Femur (tissue), 1 donor: Measurements from ENCODE around the gene HEATR3.
"Not testable (repeated sequence)": the region's sequence is repeated elsewhere in the genome, so short reads cannot be mapped to it uniquely, and the experiment has no call there.

Experiments
- DNase-seq: peaks from one replicate; pipeline ENCODE4 v3.0.0-alpha.2; 2017

HEATR3 gene

DNA sequence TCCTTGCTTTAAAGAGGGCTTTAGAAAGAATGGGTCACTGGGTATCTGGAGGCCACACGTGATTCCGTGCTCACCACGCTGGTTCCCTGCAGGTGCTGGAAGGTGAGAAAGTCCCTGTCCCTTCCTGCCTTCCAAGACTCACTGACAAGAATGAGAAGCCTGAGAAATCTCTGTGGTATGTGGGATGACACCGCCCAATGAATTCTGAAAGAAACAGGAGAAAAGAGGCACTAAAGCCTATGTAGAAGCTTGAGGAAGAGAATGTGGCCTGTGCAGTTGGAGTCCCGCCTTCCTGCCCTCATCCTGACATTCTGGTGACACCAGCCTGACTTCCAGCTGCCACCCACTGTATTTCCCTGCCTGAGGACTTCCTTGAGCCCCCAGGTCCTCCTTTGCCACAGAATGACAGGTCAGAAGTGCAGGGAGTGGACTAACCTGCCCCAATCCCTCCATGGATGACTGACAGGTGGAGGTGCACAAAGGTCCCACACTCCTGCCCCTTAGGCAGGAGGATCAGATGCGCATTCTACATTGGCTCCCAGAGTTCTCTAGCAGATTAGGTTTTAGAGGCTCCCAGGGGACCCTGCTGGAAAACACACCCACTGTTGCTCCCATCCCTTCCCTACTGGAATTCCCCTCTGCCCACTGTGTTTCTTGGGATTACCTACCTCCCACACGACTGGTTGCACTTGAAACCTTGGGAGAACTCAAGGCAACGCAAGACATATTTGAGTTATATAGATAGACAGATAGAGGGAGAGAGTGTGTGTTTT, 48.8 kb downstream of the HEATR3 start:
- no peak for DNase-seq

DNA sequence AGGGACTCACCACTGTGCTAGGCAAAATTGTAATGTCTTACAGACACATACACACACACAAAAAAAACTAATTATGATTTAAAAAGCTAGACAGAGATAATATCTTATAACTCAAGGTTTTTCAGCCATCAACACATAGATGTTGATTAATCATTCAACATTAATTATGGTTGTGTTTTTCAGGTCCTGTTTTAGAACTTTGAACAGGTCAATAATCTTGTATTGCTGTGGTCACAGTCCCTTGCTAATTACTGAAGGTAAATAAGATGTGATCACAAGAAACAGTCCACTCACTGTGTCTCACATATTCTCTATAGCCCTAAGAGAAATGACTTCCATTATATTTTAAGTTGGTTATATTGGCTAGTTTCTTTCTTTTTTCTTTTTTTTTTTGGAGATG, 54.9 kb downstream of the HEATR3 start:
- no peak for DNase-seq

DNA sequence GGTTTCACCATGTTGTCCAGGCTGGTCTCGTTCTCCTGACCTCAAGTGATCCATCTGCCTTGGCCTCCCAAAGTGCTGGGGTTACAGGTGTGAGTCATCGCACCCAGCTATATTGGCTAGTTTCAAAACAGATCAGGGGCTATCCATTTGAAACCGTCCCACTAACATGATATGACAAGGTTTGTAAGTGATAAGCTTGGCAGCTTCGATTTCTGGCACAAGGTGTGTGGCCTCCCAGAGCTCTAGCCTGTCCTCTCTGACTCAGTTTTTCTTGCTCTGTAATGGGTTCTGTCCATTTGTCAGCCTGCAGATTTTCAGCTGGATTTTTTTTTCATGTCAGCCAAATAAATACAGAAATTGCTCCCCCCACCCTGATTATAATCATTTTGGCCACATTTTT, 55.5 kb downstream of the HEATR3 start:
- no peak for DNase-seq

DNA sequence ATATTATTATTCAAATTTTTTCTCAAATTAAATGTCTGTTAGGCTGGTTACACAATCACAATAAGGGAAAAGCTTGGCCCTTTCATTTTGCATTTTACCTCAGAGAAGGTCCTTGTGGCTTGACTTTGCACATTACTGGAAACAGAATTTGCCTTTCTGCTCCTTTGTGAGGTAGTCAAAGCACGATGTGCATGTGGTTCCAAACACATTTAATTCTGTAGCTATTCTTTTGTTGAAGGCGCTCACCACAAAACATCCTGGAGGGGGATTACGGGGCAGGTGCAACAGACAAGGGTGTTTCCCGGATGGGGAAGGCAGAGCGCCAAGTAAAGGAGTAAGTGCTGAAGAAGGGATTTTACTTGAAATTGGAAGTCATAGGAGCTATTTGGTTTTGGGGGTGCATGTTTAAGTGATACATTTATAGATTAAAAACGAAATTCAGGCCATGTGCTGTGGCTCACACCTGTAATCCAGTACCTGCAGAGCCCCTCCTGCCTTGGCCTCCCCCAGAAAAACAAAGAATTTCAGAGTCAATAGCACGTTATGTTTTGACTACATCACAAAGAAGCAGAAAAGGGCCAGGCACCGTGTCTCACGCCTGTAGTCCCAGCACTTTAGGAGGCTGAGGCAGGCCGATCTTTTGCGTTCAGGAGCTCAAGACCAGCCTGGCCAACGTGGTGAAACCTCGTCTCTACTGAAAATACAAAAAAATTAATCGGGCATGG, 56.1 kb downstream of the HEATR3 start:
- no peak for DNase-seq

DNA sequence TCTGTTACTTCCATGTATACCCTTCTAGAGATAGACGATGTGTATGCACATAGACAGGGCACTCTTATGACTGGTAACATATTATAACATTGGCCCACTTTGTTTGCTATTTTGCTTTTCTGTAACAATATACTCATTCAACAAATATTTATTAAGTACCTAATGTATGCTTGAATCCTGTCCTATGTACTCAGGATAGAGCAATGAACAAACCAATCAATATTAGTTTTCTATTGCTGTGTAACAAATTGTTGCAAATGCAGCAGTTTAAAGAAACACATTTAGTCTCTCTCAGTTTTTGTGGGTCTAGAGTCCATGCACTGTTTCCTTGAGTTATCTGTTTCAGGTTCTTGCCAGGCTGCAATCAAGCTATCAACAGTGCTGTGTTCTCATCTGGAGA, 57.6 kb downstream of the HEATR3 start:
- DNase-seq: no peak

DNA sequence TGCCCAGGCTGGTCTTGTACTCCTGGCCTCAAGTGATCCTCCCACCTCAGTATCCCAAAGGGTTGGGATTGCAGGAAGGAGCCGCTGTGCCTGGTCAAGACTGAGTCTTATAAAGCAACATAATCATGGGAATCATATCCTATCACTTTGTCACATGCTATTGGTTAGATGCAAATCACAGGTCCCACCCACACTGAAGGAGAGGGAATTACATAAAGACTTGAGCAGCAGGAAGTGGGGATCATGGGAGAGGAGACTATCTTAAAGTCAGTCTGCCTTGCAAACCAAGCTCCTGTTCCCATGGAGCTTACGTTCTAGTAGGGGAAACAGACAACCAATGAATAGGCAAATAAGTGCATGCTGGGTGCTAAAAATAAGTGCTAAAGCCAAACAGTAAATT, 59.0 kb downstream of the HEATR3 start:
- no peak for DNase-seq

DNA sequence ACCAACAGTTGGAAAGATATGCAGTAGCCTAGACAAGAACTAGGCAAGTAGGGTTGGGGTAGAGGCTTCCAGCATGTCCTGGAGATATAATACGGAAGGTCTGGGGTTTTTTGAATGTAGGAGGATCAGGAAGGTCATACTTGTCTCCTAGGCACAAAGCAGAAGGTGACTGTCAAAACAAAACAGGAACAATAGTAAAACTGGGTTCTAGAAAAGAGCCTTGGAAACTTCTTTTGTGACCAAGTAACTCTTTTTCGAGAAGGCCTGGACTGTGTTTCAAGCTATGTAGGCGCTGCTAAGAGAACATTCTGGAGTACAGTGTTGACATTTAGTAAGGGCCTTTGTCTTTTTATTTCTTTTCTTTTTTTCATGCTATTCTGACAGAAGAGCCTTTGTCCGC, 60.4 kb downstream of the HEATR3 start:
- no peak for DNase-seq

DNA sequence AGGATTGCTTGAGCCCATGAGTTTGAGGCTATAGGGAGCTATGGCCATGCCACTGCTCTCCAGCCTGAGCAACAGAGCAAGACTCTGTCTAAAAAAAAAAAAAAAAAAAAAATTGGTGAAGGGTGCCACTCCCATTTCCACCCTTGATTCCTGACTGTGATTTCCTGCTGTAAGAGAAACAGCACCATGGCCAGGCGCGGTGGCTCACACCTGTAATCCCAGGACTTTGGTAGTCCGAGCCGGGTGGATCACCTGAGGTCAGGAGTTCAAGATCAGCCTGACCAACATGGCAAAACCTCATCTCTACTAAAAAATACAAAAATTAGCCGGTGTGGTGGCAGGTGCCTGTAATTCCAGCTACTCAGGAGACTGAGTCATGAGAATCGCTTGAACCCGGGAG, 66.8 kb downstream of the HEATR3 start:
- not testable (repeated sequence) for DNase-seq

DNA sequence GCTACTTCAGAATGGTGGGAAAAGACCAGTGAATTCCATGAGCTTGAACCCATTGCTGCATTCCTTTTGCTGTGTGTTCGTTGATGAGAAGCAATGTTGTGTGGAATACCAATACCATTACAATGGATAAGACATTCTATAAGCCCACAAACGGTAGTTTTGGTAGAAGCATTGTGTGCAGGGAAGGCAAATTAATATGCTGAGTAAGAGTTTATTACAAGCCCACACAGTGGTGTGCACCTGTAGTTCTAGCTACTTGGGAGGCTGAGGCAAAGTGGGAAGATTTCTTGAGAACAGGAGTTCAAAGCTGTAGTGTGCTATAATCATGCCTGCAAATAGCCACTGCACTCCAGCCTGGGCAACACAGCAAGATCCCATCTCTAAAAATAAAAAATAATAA, 67.4 kb downstream of the HEATR3 start:
- no peak for DNase-seq

DNA sequence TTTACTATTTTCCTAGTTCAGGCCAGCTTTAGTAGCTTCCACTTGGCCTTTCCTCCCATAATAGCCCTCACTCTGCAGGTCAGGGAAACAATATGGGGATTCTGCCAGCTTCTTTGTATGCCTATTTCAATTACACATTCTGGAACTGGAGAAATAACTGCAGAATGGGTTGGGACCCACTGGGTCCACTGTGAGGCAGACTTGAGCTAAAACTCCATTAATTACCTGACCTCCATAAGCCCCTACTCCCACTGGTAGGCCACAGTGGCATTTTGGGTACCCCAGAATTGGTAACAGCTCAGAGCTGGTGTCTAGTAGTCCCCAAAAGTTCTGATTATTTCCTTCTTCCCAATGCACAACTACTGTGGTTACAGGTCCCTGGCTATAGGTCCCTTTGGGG, 70.6 kb downstream of the HEATR3 start:
- no peak for DNase-seq

DNA sequence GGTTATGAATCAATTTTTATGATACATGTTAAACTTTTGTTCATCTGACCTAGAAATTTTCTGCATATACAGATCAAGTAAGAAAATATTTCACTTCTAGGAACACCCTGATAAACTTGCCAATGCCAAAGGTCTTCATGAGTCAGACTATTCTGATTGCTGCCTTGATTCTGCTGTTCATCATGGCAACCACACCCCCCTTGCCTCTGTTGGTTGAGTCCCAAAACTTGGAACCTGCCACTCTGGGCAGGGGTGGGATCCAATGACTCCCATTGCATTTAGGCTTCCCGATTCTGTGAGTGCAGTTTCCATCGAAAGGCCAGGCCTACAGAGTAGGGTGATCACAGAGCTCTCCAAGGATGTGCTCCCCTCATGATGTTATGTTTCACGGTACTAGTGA, 71.5 kb downstream of the HEATR3 start:
- no peak for DNase-seq

DNA sequence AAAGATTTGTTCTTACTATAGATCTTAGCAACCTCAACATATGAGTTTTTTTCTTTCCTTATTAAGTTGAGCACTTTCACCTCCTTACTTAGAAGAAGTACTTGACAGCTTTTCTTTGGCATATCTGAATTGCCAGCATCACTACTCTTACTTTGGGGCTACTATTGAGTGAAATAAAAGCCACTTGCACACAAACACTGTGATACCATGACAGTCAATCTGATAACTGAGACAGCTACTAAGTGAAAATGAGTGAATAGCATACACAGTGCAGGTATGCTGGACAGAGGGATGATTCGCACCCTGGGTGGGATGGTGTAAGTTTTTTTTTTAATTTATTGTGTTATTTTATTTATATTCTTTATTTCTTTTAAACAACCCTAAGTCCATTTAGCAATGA, 73.8 kb downstream of the HEATR3 start:
- DNase-seq: no peak

DNA sequence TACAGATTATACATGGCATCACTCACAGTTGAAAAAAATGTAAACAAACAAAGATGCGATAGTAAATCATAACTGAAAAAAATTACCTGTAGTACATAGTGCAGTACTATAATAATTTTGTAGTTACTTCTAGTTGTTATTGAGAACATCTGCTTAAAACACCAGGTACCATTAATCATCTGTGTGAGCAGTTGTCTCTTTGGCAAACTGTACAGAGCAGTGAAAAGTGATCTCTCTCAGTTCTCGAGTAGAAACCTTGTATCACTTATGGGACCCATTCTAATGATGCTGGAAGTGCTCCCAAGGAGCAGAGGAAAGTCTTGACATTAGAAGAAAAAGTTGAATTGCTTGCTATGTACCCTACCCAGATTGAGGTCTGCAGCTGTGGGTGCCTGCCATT, 78.4 kb downstream of the HEATR3 start:
- no peak for DNase-seq

DNA sequence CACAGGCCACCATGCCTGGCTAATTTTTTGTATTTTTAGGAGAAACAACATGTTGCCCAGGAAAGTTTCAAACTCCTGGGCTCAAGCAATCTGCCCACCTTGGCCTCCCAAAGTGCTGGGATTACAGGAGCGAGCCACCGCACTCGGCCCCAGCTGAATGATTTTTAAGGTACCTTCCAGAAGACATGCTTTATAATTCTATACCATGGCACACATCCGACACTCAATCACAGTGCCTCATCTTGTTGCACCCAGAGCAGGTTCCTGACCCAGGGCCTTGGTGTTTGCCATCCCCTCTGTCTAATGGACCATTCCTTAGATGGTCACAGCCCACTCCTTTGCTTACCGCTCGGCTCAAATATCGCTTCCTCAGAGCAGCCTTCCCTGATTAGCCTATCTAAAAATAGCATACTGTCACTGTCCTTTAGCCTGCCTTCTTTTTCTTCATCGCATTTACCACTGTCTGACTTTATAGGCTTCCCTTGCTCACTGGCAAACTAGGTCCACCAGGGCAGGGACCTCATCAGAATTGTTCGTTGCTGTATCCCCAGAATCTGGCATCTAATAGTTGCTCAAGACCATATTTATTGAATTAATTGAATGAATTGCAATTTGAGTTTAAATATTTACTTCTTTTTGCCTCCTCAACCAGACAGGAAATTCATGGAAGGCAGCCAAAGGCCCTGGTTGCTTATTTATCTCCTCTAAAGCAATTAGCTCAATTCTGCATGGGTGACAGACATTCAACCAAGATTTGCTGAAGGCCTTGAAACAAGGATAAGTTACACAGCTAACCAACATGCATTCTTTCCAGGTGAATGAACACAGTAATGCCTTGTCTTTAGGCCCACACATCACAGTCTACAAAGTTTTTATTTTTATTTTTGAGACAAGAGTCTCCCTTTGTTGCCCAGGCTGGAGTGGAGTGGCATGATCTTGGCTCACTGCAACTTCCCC, 81.0 kb downstream of the HEATR3 start:
- no peak for DNase-seq

DNA sequence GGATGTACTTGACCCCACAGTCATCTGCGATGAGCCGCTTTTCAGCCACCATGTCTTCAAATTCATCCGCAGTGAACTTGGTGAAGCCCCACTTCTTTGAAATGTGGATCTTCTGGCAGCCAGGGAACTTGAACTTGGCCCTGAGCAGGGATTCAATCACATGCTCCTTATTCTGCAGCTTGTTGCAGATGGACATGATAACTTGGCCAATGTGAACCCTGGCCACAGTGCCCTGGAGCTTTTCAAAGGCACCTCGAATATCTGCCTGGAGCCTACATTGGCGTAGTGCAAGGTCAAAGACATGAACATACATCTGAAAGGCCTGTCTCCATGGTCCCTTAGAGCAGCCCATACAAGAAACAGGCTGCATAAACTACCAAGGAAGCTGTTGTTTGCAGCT, 85.6 kb downstream of the HEATR3 start:
- no peak for DNase-seq

DNA sequence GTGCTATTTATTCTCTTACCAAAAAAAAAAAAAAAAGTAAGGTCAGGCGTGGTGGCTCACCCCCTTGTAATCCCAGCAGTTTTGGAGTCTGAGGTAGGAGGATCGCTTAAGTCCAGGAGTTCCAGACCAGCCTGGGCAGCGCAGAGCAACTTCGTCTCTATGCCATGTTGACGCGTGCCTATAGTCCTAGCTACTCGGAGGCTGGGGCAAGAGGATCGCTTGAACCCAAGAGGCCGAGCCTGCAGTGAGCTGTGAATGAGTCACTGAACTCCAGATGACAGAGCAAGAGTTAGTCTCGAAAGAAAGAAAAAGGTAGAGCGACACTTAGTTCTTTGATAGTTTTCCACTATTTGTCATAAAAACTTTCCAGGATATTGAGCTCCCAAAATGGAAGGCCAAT, 86.0 kb downstream of the HEATR3 start:
- DNase-seq: no peak

DNA sequence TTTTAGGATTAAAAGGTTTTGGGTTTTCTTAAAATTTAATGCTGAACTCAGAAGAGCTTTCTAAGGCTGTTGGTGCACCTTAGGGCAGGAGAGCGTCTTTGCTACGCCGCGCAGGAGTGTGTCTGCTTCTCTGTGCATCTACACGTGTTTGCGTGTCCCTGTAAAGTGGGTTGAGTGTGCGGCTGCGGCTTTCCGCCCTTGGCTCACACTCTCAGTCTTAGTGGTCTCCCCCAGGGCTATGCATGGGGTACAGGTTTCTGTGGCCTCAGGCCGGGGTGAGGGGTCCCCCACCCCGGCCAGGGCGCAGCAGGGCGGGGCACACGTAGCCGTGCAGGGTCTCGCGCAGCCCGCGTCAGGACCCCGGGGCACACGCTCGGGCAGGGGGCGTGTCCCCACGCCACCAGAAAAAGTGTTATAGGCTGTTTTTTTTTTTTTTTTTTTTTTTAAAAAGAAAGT, 86.6 kb downstream of the HEATR3 start:
- DNase-seq: no peak

DNA sequence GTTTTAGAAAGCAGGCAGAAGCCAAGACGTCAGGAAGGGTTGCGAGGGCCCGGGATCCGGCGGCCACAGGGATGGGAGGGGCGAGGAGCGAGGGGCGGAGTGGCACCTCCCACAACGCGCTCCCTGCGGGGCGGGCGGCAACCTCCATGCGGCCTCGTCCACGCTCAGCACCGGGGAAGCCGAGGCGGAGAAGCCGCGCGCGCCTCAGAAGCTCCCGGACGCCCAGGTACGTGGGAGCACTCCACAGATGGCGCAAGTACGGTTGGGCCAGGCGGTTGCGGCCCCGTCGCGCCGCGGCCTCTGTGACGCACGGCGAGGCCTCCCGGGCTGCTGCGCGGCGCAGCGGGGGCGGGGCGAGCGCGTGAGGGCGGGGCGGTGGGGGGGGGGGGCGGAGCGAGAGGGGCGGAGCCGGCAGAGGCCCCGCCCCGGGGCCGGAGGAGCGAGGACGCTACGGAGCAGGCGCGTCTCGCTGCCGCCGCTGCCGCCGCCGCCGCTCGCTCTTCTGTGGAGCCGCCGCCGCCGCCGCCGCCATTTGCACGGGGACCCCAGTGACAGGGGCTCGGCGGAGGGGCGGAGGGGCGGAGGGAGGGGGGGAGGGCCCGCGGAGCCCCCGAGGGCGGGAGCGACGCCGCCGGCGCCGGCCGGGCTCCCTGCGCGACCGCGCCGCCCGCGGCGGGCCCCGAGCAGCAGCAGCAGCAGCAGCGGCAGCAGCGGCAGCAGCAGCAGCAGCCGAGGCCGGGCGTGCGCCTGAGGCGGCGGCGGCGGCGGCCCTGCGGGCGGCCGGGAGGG, 87.2 kb downstream of the HEATR3 start, which contains the start of gene TENT4B:
Gene TENT4B, plus strand, starts transcription at position 500 of the 789 bp plus-strand sequence. CDS start 316 bp downstream, outside the sequence.
- peak; percentile 91 for DNase-seq

DNA sequence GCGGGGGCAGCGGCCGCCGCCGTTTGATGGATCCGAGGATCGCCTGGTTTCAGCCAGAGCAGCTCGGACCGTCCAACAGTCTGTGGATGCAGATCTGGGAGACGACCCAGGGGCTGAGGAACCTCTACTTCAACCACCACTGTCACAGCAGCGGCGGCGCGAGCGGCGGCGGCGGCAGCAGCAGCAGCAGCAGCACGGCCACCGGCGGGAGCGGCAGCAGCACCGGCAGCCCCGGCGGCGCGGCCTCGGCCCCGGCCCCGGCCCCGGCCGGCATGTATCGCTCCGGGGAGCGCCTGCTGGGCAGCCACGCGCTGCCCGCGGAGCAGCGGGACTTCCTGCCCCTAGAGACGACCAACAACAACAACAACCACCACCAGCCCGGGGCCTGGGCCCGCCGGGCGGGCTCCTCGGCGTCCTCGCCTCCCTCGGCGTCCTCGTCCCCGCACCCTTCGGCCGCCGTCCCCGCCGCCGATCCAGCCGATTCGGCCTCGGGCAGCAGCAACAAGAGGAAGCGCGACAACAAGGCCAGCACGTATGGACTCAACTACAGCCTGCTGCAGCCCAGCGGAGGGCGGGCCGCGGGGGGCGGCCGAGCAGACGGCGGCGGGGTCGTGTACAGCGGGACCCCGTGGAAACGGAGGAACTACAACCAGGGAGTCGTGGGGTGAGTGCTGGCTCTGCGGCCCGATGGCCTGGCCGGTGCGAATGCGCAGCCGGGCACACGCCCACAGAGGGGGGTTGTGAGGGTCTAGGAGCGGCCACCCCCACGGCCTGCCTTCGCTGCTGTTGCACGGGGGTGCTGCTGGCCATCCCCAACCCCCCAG, 88.0 kb downstream of the HEATR3 start:
- peak; percentile 39 for DNase-seq

DNA sequence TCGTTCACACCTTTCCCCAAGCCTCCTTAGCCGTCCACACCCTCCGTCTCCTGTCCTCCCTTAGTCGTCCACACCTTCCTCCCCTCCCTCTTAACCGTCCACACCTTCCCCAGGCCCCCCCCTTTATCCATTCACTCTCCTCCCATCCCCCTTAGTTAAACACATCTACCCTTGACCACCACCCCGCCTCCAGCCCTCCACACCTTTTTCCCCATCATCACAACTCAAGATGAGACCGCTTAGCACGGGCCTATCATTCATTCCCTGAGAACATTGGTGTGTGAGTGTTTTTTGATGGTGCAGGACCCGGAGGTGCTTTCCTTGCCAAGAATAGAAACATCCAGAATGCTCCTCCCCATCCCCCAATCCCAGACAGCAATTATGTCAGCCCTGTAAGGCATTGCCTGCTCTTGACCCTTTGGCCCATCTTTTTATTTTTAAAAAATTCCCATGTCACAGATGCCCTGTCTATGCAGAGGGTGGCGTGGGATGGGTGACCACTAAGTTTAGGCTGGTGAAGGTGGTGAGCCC, 88.7 kb downstream of the HEATR3 start:
- peak; percentile 30 for DNase-seq

DNA sequence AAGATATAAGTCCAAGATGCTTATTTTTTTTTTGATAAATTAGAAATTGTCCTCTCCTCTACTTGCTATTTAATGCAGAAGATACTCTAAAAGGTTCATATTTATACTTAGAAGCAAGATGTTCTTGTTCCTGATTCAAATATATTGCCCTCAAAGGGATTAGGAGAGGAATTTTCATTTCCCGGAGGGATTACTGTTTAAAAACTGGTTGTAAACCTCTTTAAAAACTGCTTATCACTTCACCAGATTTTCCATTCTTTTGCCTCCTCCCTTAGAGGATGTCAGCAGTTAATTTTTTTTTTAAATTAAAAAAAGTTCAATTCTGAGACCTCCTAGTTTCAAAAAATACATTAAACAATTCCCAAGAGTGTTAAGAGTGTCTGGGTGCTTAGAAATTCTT, 90.2 kb downstream of the HEATR3 start:
- DNase-seq: no peak
